Left ventricle myocardium superior (tissue), 1 donor: Measurements from ENCODE around the gene PHF11. TPM values are rescaled to one million over a fixed set of nuclear protein-coding genes. Genes with fewer than 3 reads are reported as not detected.

Experiments
- ATAC-seq: fragments of 200-7000 bp; cut with Tn5 transposase; one replicate; pipeline ENCODE4 v1.9.1; 2020; ENCODE audit warnings: mild to moderate bottlenecking, moderate library complexity
- DNase-seq: peaks from one replicate; pipeline ENCODE4 v3.0.0-alpha.2; 2020
- intact Hi-C: fragments of 100-400 bp; cut with micrococcal nuclease; formaldehyde crosslinking; loops from one replicate; pipeline ENCODE4 v1.11.0; 2022
- long read RNA-seq: library from polyadenylated mRNA; unstranded; transcript quantifications from one replicate; pipeline ENCODE4 v2.0.0, GENCODE V29; 2021
- total RNA-seq: library from RNA; stranded (reverse); fragmentation: NEBNext Ultra II Directional; extraction: Animal tissue kit (Norgen Biotek cat#: 25700); gene quantifications from one replicate; pipeline ENCODE4 v1.2.1, GENCODE V29; 2021
- donor health status: DM: no; HTN: yes; CAD: no; lungs with severe emphysema.

PHF11 gene
- total RNA-seq = 18.6 TPM
- long read RNA-seq, transcript PHF11-202 (10 exons, 1,359 nt) = major isoform, 8 of 12 reads
- long read RNA-seq, partial matches to known transcripts = 0 of 12 reads
- long read RNA-seq, other reads (novel, unspliced or antisense) = 1 of 12 reads

GRCh38 chr13:49495783-49496762, at the start of gene PHF11:
PHF11 (plus strand) TSS chr13:49495953; CDS start chr13:49496002, 49 bp downstream.
- intact Hi-C loops = no loop called here

GRCh38 chr13:49446473-49446872, 49.3 kb upstream of the PHF11 start:
- intact Hi-C loops = no loop called here

More at GRCh38 chr13:49495783-49496762, at the start of gene PHF11:
- DNase-seq = peak; percentile 88
- ATAC-seq = peak; percentile 90

GRCh38 chr13:49448753-49449152, 47.0 kb upstream of the PHF11 start:
- intact Hi-C loops = no loop called here
- no peak for ATAC-seq

More at GRCh38 chr13:49446473-49446872, 49.3 kb upstream of the PHF11 start:
- ATAC-seq = no peak
- no peak for DNase-seq

GRCh38 chr13:49450105-49450819, 45.5 kb upstream of the PHF11 start:
- ATAC-seq = no peak
- intact Hi-C loops = no loop called here
- no peak for DNase-seq

More at GRCh38 chr13:49448753-49449152, 47.0 kb upstream of the PHF11 start:
- no peak for DNase-seq

GRCh38 chr13:49452725-49453457, 42.9 kb upstream of the PHF11 start:
- intact Hi-C loops = no loop called here
- no peak for ATAC-seq

GRCh38 chr13:49453465-49453864, 42.3 kb upstream of the PHF11 start:
- no peak for ATAC-seq
- DNase-seq = no peak
- intact Hi-C loops = no loop called here

More at GRCh38 chr13:49452725-49453457, 42.9 kb upstream of the PHF11 start:
- DNase-seq = no peak

GRCh38 chr13:49454388-49455006, 41.3 kb upstream of the PHF11 start:
- ATAC-seq (no peak), DNase-seq (no peak)
- intact Hi-C loops = no loop called here

GRCh38 chr13:49455007-49455398, 40.8 kb upstream of the PHF11 start:
- intact Hi-C loops = no loop called here
- no peak for DNase-seq
- no peak for ATAC-seq

GRCh38 chr13:49456156-49456555, 39.6 kb upstream of the PHF11 start:
- intact Hi-C loops = no loop called here
- no peak for DNase-seq
- no peak for ATAC-seq

- ATAC-seq (no peak), DNase-seq (peak; percentile 12)
- intact Hi-C loops = no loop called here
These were observed 38.5 kb upstream of the PHF11 start for GRCh38 chr13:49457221-49457620.

- no peak for DNase-seq
- no peak for ATAC-seq
- intact Hi-C loops = no loop called here
These were observed 36.2 kb upstream of the PHF11 start for GRCh38 chr13:49459580-49459979.

- intact Hi-C loops = no loop called here
- DNase-seq (no peak), ATAC-seq (no peak)
These were observed 31.7 kb upstream of the PHF11 start for GRCh38 chr13:49464085-49464484.

GRCh38 chr13:49464621-49465325, 31.0 kb upstream of the PHF11 start:
- intact Hi-C loops = no loop called here
- no peak for DNase-seq
- ATAC-seq = peak; percentile 45

GRCh38 chr13:49466292-49466838, 29.4 kb upstream of the PHF11 start:
- no peak for ATAC-seq
- intact Hi-C loops = no loop called here
- DNase-seq = no peak

- intact Hi-C loops = no loop called here
- DNase-seq (no peak), ATAC-seq (peak; percentile 44)
These were observed 23.6 kb upstream of the PHF11 start for GRCh38 chr13:49472186-49472585.

- DNase-seq (no peak), ATAC-seq (no peak)
- intact Hi-C loops = no loop called here
These were observed 19.2 kb upstream of the PHF11 start for GRCh38 chr13:49476529-49476928.

- DNase-seq (no peak), ATAC-seq (no peak)
- intact Hi-C loops = no loop called here
These were observed 14.0 kb upstream of the PHF11 start for GRCh38 chr13:49481788-49482187.

- no peak for ATAC-seq
- intact Hi-C loops = no loop called here
- DNase-seq = no peak
These were observed 7.2 kb upstream of the PHF11 start for GRCh38 chr13:49488563-49488962.
